NB4 (cell line): ENCODE data around the gene C14orf93.
"Not testable (repeated sequence)": the region's sequence is repeated elsewhere in the genome, so short reads cannot be mapped to it uniquely, and the experiment has no call there.

Source experiments
- CTCF ChIP-seq: IDR thresholded peaks from one replicate; pipeline ENCODE4 v1.5.1; 2012; ENCODE audit warnings: low read depth, low read length
- MAX ChIP-seq: IDR thresholded peaks from 2 replicates; pipeline ENCODE4 v1.6.1; 2011; ENCODE audit warnings: low read depth, low read length

- not testable (repeated sequence) for TF ChIP-seq MAX, CTCF
Observed at GRCh38 chr14:22951795-22952194, 58.1 kb downstream of the C14orf93 start.
